Naive B cell (primary cell): Measurements from ENCODE around the gene ZNF200. TPM values are rescaled to one million over a fixed set of nuclear protein-coding genes. Genes with fewer than 3 reads are reported as not detected.

Source experiments
- ATAC-seq, 2 donors: fragments of 150-1000 bp; cut with Tn5 transposase; 2 replicates each; pipeline ENCODE4 v1.10.0; 2021; ENCODE audit warnings: low read depth in 2 of 2, mild to moderate bottlenecking in 2 of 2, moderate library complexity in 2 of 2
- DNase-seq: peaks from one replicate; pipeline ENCODE4 v3.0.0; 2022
- H3K27ac Mint-ChIP-seq, 6 donors: one replicate each; pipeline ENCODE4 v1.8.0; 2020 to 2022; ENCODE audit warnings: mild to moderate bottlenecking in 6 of 6, mixed read lengths in 6 of 6, moderate library complexity in 5 of 6, inconsistent platforms in 2 of 6
- H3K27me3 Mint-ChIP-seq, 3 donors: one replicate each; pipeline ENCODE4 v1.8.0; 2021 to 2022; ENCODE audit warnings: mixed read lengths in 3 of 3, mild to moderate bottlenecking in 1 of 3
- H3K36me3 Mint-ChIP-seq, 2 donors: one replicate each; pipeline ENCODE4 v1.8.0; 2020 to 2022; ENCODE audit warnings: mixed read lengths in 2 of 2, inconsistent platforms in 1 of 2, mild to moderate bottlenecking in 1 of 2
- H3K4me1 Mint-ChIP-seq, 3 donors: one replicate each; pipeline ENCODE4 v1.8.0; 2020 to 2022; ENCODE audit warnings: mixed read lengths in 3 of 3, inconsistent platforms in 1 of 3, mild to moderate bottlenecking in 1 of 3, moderate library complexity in 1 of 3
- H3K4me3 Mint-ChIP-seq, 8 donors: one replicate each; pipeline ENCODE4 v1.8.0; 2020 to 2022; ENCODE audit warnings: mild to moderate bottlenecking in 8 of 8, mixed read lengths in 8 of 8, moderate library complexity in 8 of 8, inconsistent platforms in 2 of 8
- H3K9me3 Mint-ChIP-seq, 7 donors: one replicate each; pipeline ENCODE4 v1.8.0; 2020 to 2022; ENCODE audit warnings: mixed read lengths in 7 of 7, mild to moderate bottlenecking in 5 of 7, inconsistent platforms in 2 of 7, moderate library complexity in 1 of 7
- polyA plus RNA-seq, 6 donors: library from polyadenylated mRNA; unstranded; fragments of 300-500 nt; fragmentation: Illumina TruSeq; gene quantifications; one replicate each; pipeline ENCODE4 v1.2.3, GENCODE V29; 2021; ENCODE audit warnings: low read depth in 6 of 6

ZNF200 gene
- polyA plus RNA-seq, 6 donors from 2014 or later = 5.4 to 13.8 (median 11.0) TPM

GRCh38 chr16:3243882-3244281 is 8.9 kb upstream of the ZNF200 start:
- peaks cover 4 to 64% (median 45%) of the 10 kb centered on the region in 3 donors for H3K27me3 Mint-ChIP-seq
- no peak for DNase-seq
- no peaks in the 10 kb centered on the region for H3K9me3 Mint-ChIP-seq
- H3K4me3 Mint-ChIP-seq = peak overlapping the region in 1 of 8 donors; percentile 57
- no peak for ATAC-seq
- no peaks in the 10 kb centered on the region for H3K4me1 Mint-ChIP-seq
- H3K36me3 Mint-ChIP-seq = no peaks in the 10 kb centered on the region
- no peak overlapping the region for H3K27ac Mint-ChIP-seq

- Mint-ChIP-seq H3K4me3 (no peak overlapping the region), H3K27ac (no peak overlapping the region), H3K36me3 (no peaks in the 10 kb centered on the region), H3K9me3 (no peaks in the 10 kb centered on the region), H3K4me1 (no peaks in the 10 kb centered on the region), H3K27me3 (peaks cover 4 to 56% (median 40%) of the 10 kb centered on the region in 3 donors)
- ATAC-seq (no peak), DNase-seq (no peak)
These were observed 7.8 kb upstream of the ZNF200 start for GRCh38 chr16:3242709-3243108.

- Mint-ChIP-seq H3K9me3 (peaks cover 0 to 3% (median 0%) of the 10 kb centered on the region in 7 donors), H3K27me3 (peaks cover 4 to 47% (median 34%) of the 10 kb centered on the region in 3 donors), H3K36me3 (no peaks in the 10 kb centered on the region), H3K4me1 (no peaks in the 10 kb centered on the region), H3K4me3 (no peak overlapping the region), H3K27ac (no peak overlapping the region)
- DNase-seq (no peak), ATAC-seq (no peak)
These were observed 6.8 kb upstream of the ZNF200 start for GRCh38 chr16:3241761-3242160.

- H3K4me3 Mint-ChIP-seq = peak overlapping the region; percentile 58 to 85 (median 80)
- no peak for ATAC-seq
- no peak for DNase-seq
- H3K4me1 Mint-ChIP-seq = peaks cover 23 to 29% (median 26%) of the 10 kb centered on the region in 3 donors
- H3K27ac Mint-ChIP-seq = peak overlapping the region; percentile 69 to 96 (median 83)
- peaks cover 12 to 18% of the 10 kb centered on the region in 2 donors for H3K36me3 Mint-ChIP-seq
- peaks cover 0 to 11% (median 0%) of the 10 kb centered on the region in 3 donors for H3K27me3 Mint-ChIP-seq
- peaks cover 0 to 5% (median 2%) of the 10 kb centered on the region in 7 donors for H3K9me3 Mint-ChIP-seq
These were observed 1.1 kb upstream of the ZNF200 start for GRCh38 chr16:3235856-3236669.

DNA sequence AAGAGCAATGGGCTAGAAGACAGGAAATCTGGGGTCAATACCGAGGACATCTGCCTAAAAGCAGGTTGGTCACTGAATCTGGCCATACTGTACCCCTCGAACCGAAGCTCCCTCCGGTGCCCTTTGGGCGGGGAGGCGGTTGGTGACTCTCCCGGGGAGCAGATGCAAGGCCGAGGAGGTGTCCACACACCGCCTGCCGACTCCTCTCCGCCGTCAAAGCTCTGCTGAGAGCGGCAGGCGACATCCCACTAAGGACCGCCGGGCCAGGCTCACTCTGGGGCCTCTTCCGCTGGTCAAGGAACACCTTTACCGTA is 458 bp downstream of the ZNF200 start:
- Mint-ChIP-seq H3K27me3 (no peaks in the 10 kb centered on the region), H3K27ac (peak overlapping the region; percentile 90 to 99 (median 98)), H3K4me3 (peak overlapping the region; percentile 92 to 98 (median 97)), H3K9me3 (peaks cover 0 to 18% (median 9%) of the 10 kb centered on the region in 7 donors), H3K36me3 (peaks cover 25 to 32% of the 10 kb centered on the region in 2 donors), H3K4me1 (peaks cover 23 to 29% (median 26%) of the 10 kb centered on the region in 3 donors)
- ATAC-seq = no peak
- DNase-seq = no peak

DNA sequence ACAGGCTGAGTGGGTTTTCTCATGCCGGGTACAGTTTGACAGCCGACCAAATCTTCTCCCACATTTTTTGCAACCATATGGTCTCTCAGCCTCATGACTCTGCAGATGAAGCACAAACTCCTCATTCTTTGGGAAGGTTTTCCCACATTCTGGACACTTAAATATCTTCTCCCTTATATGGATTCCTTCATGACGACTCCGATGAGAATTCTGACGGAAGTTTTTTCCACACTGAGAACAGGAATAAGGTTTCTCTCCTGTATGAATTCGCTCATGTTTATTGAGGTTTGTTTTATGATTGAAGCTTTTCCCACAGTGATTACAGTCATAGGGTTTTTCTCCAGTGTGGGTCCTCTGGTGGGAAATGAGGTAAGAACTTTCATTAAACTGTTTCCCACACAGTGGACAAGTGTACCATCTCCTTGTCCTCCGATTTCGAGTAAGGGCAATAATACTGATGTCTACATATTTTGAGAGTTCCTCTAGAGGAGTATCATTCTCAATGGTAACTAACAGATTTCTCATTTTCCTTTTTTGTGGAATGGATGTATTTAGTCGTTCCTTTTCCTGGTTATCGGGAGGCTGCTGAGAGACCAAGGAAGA is 10.9 kb downstream of the ZNF200 start:
- Mint-ChIP-seq H3K36me3 (peaks cover 47 to 54% of the 10 kb centered on the region in 2 donors), H3K27me3 (no peaks in the 10 kb centered on the region)

DNA sequence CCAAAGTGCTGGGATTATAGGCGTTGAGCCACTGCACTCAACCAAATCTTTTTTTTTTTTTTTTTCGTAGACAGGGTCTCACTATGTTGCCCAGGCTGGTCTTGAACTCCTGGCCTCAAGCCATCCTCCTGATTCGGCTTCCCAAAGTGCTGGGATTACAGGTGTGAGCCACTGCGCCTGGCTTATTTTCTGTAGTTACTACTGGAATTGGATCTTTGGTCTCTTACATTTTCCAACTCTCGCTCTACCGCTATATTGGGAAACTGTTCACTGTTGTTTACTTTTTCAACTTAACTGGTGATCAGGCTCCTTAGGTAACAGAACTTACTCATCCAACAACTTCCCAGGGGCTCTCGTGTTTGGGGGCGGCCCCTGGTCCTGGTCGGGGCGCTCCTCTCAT is 14.1 kb downstream of the ZNF200 start:
- no peak overlapping the region for H3K4me3 Mint-ChIP-seq
- peaks cover 34 to 46% of the 10 kb centered on the region in 2 donors for H3K36me3 Mint-ChIP-seq

More for the DNA sequence above, 10.9 kb downstream of the ZNF200 start:
- Mint-ChIP-seq H3K4me3 (no peak overlapping the region), H3K9me3 (peaks cover 12 to 76% (median 68%) of the 10 kb centered on the region in 7 donors), H3K4me1 (no peaks in the 10 kb centered on the region), H3K27ac (no peak overlapping the region)
- no peak for ATAC-seq
- no peak for DNase-seq

GRCh38 chr16:3216263-3216640 is 18.7 kb downstream of the ZNF200 start:
- no peak for ATAC-seq
- Mint-ChIP-seq H3K9me3 (peaks cover 9 to 52% (median 31%) of the 10 kb centered on the region in 7 donors), H3K4me3 (peak overlapping the region in 5 of 8 donors; percentile 16 to 81 (median 58)), H3K36me3 (peaks cover 4 to 34% of the 10 kb centered on the region in 2 donors), H3K27me3 (peaks cover 3 to 27% (median 23%) of the 10 kb centered on the region in 3 donors), H3K27ac (peak overlapping the region in 1 of 6 donors; percentile 2), H3K4me1 (peaks cover 18 to 27% (median 18%) of the 10 kb centered on the region in 3 donors)
- no peak for DNase-seq

More for the DNA sequence above, 14.1 kb downstream of the ZNF200 start:
- Mint-ChIP-seq H3K9me3 (peaks cover 8 to 67% (median 63%) of the 10 kb centered on the region in 7 donors), H3K4me1 (peaks cover 5 to 9% (median 5%) of the 10 kb centered on the region in 3 donors), H3K27me3 (peaks cover 0 to 3% (median 0%) of the 10 kb centered on the region in 3 donors), H3K27ac (no peak overlapping the region)
- ATAC-seq = no peak
- no peak for DNase-seq

GRCh38 chr16:3215601-3216262 is 19.2 kb downstream of the ZNF200 start:
- Mint-ChIP-seq H3K27ac (peak overlapping the region in 2 of 6 donors; percentile 74 to 94), H3K27me3 (peaks cover 3 to 27% (median 23%) of the 10 kb centered on the region in 3 donors), H3K9me3 (peaks cover 9 to 52% (median 27%) of the 10 kb centered on the region in 7 donors), H3K4me3 (peak overlapping the region in 6 of 8 donors; percentile 16 to 81 (median 64)), H3K4me1 (peaks cover 18 to 27% (median 18%) of the 10 kb centered on the region in 3 donors), H3K36me3 (peaks cover 4 to 34% of the 10 kb centered on the region in 2 donors)
- ATAC-seq (no peak), DNase-seq (no peak)

DNA sequence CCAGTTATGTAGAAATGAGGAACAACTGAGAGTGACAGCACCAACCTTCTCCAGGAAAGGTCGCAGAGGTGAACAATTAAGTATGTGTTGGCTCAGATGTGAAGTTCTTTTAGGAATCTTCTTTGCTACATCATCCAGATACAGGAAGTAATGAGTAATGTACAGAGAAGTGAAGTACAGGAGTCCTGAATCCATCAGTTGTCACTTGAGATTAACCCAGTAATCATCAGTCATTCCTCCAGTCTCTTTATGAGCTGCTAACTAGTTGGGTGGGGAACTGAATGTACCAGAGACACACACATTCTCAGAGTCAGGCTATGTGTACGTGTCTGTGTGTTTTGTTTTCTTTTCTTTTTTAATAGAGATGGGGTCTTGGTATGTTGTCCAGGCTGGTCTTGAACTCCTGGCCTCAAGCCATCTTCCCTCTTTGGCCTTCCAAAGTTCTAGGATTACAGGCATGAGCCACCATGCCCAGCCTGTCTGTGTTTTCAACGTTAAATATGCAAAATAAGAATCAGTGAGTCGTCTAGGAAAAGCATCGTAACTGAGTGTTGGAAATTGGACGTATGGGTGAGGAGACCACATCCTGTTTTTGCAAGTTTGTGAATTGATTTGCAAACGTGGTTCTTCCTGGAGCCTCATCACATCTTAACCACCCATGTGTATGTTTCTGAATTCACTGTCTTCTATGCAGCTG is 19.9 kb downstream of the ZNF200 start:
- Mint-ChIP-seq H3K27ac (peak overlapping the region in 4 of 6 donors; percentile 39 to 94 (median 80)), H3K9me3 (peaks cover 9 to 51% (median 25%) of the 10 kb centered on the region in 7 donors)
- ATAC-seq = peak; percentile 56 to 84

GRCh38 chr16:3212567-3212966 is 22.4 kb downstream of the ZNF200 start:
- Mint-ChIP-seq H3K9me3 (peaks cover 5 to 40% (median 25%) of the 10 kb centered on the region in 7 donors), H3K27me3 (peaks cover 8 to 40% (median 38%) of the 10 kb centered on the region in 3 donors), H3K4me1 (peaks cover 18 to 27% (median 18%) of the 10 kb centered on the region in 3 donors), H3K36me3 (peaks cover 6 to 32% of the 10 kb centered on the region in 2 donors), H3K27ac (no peak overlapping the region), H3K4me3 (no peak overlapping the region)
- DNase-seq (no peak), ATAC-seq (no peak)

More for the DNA sequence above, 19.9 kb downstream of the ZNF200 start:
- Mint-ChIP-seq H3K27me3 (peaks cover 3 to 27% (median 26%) of the 10 kb centered on the region in 3 donors), H3K4me1 (peaks cover 18 to 27% (median 18%) of the 10 kb centered on the region in 3 donors), H3K36me3 (peaks cover 9 to 34% of the 10 kb centered on the region in 2 donors), H3K4me3 (peak overlapping the region in 6 of 8 donors; percentile 10 to 81 (median 52))
- no peak for DNase-seq

DNA sequence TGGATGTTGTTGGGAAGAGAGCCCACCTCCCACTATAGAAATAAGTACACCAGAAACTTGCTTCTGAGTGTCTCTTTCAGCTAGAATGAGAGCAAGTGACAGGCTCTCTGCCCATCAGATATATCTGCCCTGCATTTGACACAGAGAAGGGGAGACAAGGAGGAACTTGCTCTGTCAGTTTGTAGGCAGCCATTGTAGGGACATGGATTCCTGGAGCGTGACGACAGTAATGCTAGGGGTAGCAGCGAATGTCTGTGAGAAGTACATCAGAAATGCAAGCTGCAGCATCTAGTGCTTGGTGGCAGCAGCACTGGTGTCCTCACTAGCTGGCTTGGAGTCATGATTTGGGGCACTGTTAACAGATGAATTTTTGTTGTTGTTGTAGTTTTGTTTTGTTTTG is 23.0 kb downstream of the ZNF200 start:
- peaks cover 18 to 24% (median 18%) of the 10 kb centered on the region in 3 donors for H3K4me1 Mint-ChIP-seq
- no peak for ATAC-seq
- H3K4me3 Mint-ChIP-seq = peak overlapping the region in 1 of 8 donors; percentile 23
- peaks cover 5 to 35% of the 10 kb centered on the region in 2 donors for H3K36me3 Mint-ChIP-seq
- H3K27ac Mint-ChIP-seq = peak overlapping the region in 2 of 6 donors; percentile 52 to 76
- peaks cover 7 to 41% (median 40%) of the 10 kb centered on the region in 3 donors for H3K27me3 Mint-ChIP-seq
- DNase-seq = no peak
- H3K9me3 Mint-ChIP-seq = peaks cover 5 to 42% (median 26%) of the 10 kb centered on the region in 7 donors
